ENCODE measurements around the gene MAP3K6. TPM values are rescaled to one million over a fixed set of nuclear protein-coding genes. Genes with fewer than 3 reads are reported as not detected.
A peak's percentile ranks its signal among the peaks of the same experiment; 100 is the strongest.

MAP3K6 gene
- polyA plus RNA-seq, 1 donor: 7.1 TPM

DNA sequence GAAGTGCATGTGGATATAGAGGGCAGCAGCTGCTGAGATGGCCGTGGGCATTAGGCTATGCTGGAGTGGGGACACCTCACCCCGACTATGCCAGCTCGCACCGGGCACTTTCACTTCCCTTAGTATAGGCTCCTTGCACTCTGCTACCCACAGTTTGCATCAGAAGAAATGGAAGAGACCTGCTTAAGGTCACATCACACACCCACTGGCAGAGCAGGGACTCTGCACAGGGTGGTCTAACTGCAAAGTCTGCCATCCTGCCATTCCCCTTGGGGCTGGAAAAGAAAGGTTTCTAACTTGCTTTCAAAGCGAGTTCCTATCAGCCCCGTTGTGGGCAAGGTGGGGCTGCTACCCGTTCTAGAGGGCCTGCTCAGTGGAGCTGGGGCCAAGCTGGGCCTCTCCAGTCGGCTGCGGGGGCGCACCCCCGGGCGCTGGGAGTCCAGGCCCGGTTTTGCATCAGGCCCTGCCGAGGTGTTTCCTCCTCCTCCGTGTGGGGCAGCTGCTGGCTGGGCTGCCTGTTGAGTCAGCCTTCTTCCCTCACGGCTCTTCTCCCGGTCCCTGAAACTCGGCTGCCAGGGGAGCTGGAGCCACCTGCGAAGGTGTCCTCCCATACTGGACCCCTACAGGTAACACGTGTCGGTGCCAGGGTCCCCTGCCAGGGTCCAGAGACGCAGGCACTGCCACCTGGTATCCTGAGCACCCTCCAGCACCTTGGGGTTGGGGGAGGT is 25.1 kb downstream of the MAP3K6 start, which contains the start of gene SYTL1:
Gene SYTL1 (plus strand): TSS at position 498 of the 728 bp plus-strand sequence. CDS start 3,313 bp downstream, outside the sequence.
- no peak for DNase-seq

DNA sequence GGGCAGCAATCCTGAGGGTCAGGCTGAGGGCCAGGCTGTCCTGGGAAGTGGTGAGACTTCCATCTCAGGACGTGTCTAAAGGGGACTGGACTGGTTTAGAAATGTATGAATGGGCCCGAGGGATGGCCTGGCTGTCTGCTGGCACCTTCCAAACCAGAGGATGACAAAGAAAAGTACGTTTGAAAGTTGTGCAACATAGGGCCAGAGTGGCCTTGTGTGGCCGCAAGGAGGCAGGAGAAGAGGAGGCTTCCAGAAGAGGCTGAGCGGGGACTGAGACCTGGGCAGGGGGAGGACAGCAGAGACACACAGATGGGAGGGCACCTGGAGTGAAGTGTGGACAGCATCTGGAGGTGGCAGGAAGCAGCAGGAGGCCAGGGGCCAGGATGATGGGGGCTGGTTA is 27.5 kb downstream of the MAP3K6 start:
- no peak for DNase-seq

DNA sequence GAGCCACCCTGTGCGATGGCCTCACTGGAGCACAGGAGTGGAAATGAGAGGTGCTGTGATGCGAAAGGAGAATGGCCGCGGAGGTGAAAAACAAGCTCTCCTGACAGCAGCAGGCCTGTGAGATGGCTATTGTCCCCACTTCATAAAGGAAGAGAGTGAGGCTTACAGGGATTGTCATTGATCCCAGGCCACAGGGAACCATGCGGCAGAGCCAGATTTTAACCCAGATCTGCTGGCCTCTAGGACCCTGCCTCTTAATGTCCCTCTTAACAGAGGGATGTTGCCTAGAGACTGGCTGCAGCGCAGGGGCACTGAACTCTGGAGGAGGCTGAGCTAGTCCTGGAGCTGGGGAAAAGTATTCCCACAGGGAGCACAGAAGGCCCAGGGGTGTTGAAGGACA is 28.0 kb downstream of the MAP3K6 start:
- DNase-seq: no peak

DNA sequence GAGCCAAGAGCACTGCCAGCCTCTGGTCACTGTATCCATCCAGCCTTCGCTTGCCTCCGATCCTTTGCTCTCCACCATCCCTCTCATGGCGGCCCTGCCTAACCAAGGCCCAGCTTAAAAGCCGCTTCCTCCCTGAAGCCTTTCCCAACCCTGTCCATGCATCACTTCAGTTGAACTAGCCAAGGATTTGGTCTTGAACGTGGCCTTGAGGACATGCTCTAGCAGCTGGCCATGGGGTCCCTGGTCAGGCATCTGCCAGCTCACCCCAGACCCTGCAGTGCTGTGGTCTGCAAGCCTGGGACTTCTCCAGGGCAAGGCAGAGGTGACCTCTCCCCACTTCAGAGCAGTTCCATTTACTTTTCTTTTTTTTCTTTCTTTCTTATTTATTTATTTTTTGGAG is 30.0 kb downstream of the MAP3K6 start:
- DNase-seq: no peak

DNA sequence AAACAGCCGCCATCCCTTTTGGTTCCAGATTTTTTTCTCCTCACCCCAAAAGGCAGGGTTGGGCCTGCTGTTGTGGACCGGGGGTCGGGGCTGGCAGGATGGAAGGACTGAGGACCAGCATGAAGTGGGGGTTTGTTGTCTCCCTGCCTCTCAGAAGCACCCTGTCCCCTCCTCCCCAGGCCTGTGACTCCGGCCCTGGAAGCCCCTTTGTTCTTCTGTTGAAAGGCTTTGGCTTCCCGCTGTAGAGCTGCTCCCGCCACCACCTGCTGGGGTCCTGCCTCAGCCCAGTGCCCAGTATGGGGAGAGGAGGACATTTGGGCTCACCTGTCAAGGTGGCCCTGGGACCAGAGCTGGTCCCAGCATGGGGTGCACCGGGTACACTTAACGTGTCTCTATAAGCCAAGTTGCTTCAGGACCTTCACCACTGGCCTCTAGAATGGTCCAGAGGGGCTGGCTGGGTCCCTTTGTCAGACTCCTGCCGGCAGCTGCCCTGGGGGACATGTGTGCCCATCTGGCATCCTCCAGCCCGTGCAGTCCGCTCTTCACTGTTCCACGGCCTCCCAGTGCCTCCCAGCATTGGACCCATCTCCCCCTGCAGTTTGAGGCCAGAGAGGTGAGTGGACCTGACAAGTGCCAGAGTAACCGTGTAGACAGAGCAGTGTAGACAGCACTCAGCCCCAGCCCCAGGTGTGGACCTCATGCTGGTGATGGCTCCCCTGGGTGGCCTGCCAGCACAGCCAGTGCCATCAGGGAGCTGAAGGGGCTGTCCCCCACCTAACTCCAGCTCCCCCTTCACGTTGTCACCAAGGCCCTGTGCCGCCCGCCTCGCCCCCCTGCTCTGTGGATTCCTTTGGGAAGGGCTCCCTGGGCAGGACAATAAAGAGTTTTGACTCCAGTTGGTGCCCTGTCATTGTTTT is 31.0 kb downstream of the MAP3K6 start:
- no peak for DNase-seq

DNA sequence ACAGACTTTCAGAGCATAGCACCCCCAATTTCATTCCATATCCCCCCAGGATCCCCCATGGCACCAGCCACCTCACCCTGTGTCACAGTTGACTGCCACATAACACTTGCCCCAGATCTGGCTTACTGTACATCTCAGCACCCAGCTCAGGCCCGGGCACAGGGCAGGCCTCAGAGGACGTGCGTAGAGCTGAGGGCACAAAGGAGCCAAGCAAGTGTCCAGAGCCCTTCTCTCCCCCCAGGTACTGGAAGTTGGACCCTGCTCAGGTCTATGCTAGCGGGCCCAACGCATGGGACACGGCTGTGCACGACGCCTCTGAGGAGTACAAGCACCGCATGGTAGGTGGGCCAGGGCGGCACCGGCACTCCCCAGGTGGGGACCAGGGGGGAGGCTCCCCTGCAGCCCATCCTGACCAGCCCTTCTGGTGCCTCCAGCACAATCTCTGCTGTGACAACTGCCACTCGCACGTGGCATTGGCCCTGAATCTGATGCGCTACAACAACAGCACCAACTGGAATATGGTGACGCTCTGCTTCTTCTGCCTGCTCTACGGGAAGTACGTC is 33.0 kb downstream of the MAP3K6 start:
- DNase-seq: no peak

DNA sequence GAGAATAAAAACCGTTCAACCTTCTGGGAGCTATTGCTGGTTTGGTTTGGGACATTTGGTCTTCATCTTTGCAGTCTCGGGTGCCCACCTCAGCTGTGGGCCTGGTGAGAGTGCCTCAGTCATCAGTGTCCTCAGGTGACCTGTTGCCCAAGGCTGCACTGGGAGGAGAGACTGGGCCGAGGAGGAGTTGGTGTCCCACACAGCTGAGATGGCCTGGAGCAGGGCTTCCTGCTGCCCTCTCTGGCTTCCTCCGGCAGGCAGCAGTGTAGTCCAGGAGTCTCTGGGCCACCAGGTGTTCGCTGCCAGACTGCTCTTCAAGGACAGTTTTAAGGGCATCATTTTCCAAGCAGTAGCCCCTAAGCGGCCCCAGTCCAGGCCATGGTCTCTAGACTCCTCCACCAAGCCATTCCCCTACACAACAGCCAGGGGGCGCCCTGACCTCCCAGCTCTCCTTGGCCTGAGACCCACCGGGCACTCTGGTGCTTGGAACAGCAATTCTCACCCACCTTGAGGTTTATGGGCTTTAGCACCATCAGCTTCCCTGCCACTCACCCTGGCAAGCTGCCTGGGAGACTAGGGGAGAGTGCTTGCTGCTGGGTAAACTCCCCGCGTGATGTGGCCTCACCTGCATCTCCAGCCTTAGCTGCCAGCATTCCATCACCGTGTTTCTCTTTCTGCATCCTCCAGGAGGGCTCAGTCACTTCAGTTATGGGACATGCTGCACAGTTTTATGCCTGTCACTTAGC is 34.1 kb downstream of the MAP3K6 start:
- DNase-seq: no peak

DNA sequence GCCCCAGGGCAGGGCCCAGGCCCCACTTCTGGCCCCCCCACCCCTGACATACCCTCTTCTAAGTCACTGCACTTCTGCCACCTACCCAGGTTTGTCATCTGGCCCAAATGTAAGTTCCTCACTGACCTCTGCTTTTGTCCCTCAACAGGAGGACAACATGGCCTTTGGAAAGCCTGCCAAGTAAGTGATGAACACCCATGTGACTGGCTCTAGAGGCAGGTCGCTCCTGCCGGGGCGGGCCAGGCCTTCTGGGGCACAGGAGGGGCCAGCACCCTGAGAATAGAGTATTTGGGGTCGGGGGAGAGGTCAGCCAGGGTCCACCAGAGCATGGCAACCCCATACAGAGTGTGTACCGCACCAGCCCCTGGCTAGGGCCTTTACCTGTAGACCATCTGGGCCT is 34.8 kb downstream of the MAP3K6 start:
- DNase-seq: no peak

DNA sequence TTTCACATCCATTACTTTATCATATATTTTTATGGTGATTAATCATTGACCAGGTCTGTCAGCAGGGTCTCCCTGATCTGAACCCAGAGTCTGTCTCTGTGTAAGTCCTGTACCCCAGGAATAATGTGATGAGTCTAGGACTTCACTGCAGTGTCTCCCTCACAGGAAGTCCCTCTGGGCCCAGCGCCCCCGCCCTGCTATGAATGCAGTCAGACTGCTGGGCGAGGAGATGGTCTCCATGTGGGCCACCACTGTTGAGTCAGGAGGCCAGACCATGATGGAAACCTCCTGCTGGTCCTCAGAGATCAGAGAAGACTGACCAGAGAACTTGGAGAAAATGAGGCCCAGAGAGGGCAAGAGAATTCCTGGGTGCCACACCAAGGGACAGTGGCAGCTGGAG is 35.3 kb downstream of the MAP3K6 start:
- no peak for DNase-seq

DNA sequence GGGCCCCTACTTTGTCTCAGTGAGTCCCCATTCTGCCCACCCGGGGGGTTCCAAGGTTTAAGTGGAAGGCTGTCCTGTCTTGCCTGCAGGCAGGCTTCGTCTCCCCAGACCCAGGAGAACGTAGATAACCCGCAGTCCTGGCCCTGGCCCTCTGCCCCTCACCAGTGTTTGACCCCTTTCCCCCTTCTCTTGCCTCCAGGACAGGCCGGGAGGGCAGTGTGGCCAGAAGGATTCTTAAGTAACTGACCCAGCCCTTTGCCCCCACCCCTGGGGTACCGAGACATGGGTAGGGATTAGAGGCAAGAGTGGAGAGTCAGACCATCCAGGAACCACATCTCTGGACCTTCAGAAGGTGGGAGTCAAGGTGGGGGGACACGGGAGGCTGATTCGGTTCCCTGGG is 36.0 kb downstream of the MAP3K6 start:
- DNase-seq: no peak

DNA sequence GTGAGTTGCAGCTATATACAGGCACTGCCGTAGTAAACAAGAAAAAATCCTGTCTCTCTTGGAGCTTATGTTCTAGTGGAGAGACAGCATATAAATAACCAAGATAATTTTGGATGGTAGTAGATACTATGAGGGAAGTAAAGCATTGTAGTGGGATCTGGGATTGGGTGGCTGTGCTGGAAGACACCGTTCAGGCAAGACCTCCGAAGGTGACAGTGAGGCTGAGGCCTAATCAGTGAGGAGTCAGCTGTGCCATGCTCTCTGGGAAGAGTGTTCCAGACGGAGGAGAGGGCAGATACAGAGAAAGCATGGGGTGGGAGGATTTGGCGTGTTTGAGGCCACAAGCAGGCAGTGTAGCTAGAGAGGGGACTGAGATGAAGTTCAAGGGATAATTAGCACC is 38.8 kb downstream of the MAP3K6 start:
- DNase-seq: no peak

DNA sequence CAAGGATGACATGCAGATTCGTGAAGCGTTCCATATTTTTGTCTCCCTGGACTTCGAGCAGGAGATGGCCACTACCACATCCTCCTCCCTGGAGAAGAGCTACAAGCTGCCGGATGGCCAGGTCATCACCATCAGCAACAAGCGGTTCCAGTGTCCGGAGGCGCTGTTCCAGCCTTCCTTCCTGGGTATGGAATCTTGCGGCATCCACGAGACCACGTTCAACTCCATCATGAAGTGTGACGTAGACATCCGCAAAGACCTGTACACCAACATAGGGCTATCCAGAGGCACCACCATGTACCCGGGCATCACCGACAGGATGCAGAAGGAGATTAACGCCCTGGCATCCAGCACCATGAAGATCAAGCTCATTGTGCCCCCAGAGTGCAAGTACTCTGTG is 41.5 kb downstream of the MAP3K6 start:
- DNase-seq: no peak

DNA sequence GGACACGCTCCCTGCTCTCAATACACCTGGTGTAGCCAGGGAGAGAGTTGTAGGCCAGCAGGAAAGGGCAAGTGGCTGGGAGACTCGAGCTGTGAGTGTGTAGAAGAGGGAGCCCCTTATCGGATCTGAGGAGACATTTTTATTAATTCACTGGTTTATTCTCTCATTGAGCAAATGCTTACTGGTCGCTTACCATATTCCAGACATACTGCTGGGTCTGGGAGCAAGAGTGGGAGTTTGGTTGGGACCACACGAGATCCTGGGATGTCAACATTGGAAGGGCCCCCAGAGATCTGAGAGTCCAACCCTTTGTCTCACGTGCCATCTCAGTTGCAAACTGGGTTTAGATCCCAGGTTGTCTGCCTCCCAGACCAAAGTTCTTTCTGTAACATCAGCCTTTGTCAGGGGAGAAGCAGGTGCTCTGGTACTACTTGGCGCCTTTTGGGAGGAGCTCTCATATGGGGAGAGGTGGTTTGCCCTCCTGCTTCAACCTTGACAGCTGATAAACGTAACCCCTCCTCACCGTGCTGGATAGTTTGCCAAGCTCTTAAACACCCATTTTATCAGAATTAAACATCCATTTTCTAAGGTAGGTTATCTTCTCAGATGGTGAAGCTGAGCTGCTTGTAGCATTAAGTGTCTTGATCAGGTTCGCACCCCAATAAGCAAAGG is 44.1 kb downstream of the MAP3K6 start:
- DNase-seq: no peak

DNA sequence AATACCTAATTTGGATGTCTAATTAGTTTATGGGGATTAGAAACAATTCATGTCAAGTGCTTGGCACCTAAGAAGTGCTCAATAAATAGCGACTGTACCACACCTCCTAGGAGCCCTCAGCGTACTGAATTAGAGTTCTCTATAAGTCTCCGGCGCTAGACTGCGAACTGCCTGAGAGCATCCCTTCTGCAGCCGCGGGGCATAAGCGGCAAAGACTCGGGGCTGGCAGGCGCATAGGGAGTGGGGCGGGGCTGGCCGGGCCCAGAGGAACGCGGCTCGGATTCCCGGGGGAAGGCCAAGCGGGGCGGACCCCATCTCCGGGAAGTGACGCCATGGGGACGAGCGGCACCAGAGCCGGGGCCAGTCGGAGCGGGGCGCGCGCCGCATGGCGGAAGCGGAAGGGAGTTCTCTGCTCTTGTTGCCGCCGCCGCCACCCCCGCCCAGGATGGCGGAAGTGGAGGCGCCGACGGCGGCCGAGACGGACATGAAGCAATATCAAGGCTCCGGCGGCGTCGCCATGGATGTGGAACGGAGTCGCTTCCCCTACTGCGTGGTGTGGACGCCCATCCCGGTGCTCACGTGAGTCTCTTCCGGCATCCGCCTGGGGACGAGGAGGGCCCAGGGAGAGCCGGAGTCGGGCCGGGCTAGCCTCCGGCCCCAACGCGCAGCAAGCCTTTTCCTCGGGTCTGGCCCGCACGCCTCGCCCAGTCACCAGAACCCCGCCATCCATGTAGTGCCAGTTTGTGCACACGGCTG is 44.8 kb downstream of the MAP3K6 start, which contains the start of gene TMEM222:
Gene TMEM222 (plus strand): TSS at position 351 of the 756 bp plus-strand sequence. CDS start 35 bp downstream, at position 386.
- peak; percentile 94 for DNase-seq

DNA sequence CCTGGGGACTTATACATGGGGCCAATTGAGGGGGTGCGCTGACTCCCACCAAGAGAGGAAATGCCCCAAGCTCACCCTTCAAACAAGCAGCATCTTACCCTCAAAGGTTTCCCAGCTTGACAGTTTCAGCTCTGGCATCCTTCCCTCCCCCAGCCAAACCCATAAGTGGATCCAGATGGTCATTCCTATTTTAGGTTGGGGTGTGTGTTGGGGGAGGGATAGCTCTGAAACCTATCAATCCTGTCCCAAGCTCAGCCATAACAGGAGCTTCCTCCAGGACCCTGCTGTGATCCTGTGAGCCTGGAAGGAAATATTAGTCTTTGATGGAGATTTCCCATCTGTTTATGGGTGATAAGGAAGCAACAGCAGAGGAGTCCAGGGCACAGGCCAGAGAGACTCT is 48.2 kb downstream of the MAP3K6 start:
- DNase-seq: no peak

DNA sequence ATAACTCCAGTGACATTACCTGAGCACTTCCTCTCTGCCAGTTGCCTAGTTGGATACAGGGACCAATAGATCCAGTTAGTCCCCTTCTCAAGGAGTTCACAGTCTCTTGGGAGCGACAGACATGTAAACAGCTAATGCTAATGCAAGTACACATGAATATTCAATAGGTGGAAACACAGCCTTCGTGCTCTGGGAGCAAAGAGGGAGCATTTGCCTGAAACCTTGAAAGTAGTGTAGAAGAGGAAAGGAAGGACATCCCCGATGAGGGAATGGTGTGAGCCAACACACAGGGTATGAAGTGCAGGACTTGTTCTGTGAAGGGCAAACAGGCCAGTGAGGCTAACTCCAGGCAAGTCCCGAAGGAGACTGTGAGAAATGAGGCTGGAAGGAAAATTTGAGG is 48.6 kb downstream of the MAP3K6 start:
- no peak for DNase-seq

DNA sequence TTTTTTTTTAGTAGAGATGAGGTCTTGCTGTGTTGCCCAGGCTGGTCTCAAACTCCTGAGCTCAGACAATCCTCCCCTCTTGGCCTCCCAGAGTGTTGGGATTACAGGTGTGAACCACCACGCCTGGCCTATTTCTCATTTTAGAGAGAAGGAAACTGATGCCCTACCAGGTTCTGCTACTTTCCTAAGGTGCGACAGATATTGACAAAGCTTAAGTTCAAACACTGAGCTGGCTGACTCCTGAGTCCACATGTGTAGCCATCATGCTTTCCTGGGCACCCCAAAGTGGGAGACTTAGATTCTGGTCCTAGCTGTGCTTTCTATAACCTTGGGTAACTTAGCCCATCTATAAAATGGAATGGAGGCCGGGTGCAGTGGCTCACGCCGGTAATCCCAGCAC is 49.9 kb downstream of the MAP3K6 start:
- no peak for DNase-seq

DNA sequence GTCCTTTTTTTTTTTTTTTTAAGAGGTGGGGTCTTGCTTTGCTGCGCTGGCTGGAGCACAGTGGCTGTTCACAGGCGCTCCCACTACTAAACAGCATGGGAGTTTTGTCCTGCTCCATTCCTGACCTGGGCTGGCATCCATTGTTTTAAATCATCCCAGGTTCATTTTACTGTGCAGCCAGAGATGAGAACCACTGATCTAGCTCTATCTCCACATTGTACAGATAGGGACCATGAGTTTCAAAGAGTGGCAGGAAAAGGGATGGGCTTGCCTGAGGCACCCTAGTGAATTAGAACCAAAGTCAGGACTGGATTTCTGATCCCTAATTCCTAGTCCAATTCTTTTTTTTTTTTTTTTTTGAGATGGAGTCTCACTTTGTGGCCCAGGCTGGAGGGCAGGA is 52.0 kb downstream of the MAP3K6 start:
- no peak for DNase-seq

DNA sequence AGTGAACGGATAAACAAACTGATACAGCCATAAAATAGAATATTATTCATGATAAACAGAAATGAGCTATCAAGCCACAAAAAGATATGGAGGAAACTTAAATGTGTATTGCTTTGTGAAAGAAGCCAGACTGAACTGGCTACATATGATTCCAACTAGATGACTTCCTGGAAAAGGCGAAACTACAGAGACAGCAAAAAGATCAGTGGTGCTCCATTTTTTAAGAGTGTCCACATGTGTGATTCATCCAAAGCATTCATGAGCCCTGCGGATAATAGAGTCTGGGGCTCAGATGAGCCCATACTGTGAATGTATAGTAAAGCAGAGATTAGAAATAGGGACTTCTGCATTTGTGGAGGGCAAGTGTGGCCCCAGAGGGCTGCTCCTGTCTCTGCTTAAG is 52.6 kb downstream of the MAP3K6 start:
- no peak for DNase-seq

DNA sequence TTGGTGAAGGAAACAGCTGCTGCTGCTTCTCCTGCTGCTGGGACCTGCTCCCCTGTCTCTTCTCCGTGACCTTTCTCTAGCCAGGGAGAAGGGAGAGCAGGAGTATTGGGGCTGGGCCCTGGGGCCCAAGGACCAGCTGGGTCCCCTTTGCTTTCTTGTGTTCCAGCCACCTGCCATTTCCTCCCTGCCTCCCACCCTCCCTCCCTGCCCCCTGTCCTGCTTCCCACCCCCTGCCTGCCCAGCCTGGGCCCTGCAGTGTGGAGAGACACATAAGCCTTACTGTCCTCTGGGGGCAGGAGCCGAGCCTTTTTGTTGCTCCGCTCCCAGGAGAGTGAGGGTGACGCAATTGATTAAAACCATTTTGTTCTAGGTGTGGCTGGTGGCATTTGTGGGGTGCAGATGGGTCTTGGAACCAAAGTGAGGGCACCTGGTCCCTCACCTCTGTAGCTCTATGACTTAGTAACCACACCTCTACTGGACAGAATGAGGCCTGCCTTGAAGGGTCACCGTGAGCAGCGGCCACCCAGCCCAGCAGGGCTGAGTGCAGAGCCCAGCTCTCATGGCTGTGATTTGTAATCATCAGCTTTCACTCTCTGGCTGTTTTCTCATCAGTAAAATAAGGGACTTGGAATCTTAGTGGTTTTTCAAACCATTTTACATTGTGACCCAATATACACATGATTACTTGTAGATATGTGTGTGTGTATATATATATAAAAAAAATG is 58.7 kb downstream of the MAP3K6 start:
- no peak for DNase-seq

All from left kidney (tissue), 2 donors.